OCI-LY7 (cell line): Measurements from ENCODE around the gene CDH7. TPM values are rescaled to one million over a fixed set of nuclear protein-coding genes. Genes with fewer than 3 reads are reported as not detected.

Source experiments
- BruUV-seq: library from RNA; stranded (reverse); fragments of 400-500 nt; replicated peaks from 2 replicates; lab custom pipeline; 2021; lab: Mats Ljungman, UMichigan
- CTCF ChIA-PET: fragments of 300-600 bp; sonication (Branson Sonifier 250); formaldehyde crosslinking; loops from one replicate; lab custom pipeline; 2022; ENCODE audit warnings: antibody characterized with exemption; ENCODE audit not compliant: unreplicated experiment; lab: Charles Lee
- POLR2A ChIA-PET: fragments of 300-600 bp; sonication (Branson Sonifier 250); formaldehyde crosslinking; loops from one replicate; lab custom pipeline; 2022; ENCODE audit warnings: antibody characterized with exemption; lab: Charles Lee
- DNase-seq: peaks from one replicate; pipeline ENCODE4 v3.0.0-alpha.2; 2015; ENCODE audit warnings: low spot score
- H2AFZ ChIP-seq: fragments of 200-600 bp; sonication (generic), shearing (Covaris generic); 2 replicates; pipeline ENCODE4 v1.6.1; 2014; ENCODE audit warnings: mild to moderate bottlenecking, antibody characterized with exemption, low read length, moderate library complexity
- H3K27ac ChIP-seq: fragments of 200-600 bp; sonication (generic); 2 replicates; pipeline ENCODE4 v1.5.1; 2014; ENCODE audit warnings: mixed run types, low read depth, mild to moderate bottlenecking, moderate library complexity, low read length, inconsistent platforms; ENCODE audit not compliant: poor library complexity, severe bottlenecking
- H3K36me3 ChIP-seq: fragments of 200-600 bp; sonication (generic); 2 replicates; pipeline ENCODE4 v1.6.1; 2014; ENCODE audit warnings: mild to moderate bottlenecking, antibody characterized with exemption, low read length, moderate library complexity, mixed read lengths; ENCODE audit not compliant: insufficient read depth
- H3K4me1 ChIP-seq: fragments of 200-600 bp; sonication (generic); 2 replicates; pipeline ENCODE4 v1.5.1; 2014; ENCODE audit warnings: mild to moderate bottlenecking, low read length; ENCODE audit not compliant: insufficient read depth, poor library complexity, severe bottlenecking
- H3K4me2 ChIP-seq: fragments of 200-600 bp; sonication (generic); 2 replicates; pipeline ENCODE4 v1.6.1; 2014; ENCODE audit warnings: mild to moderate bottlenecking, low read length
- H3K4me3 ChIP-seq: fragments of 200-600 bp; sonication (generic); 2 replicates; pipeline ENCODE4 v1.5.1; 2014; ENCODE audit warnings: mild to moderate bottlenecking, low read depth, low read length; ENCODE audit not compliant: poor library complexity, severe bottlenecking
- H3K79me2 ChIP-seq: fragments of 200-600 bp; sonication (generic); 2 replicates; pipeline ENCODE4 v1.6.1; 2016; ENCODE audit warnings: low read depth, mild to moderate bottlenecking, low read length, moderate library complexity, mixed read lengths; ENCODE audit not compliant: insufficient read depth
- H3K9me2 ChIP-seq: fragments of 200-600 bp; sonication (generic); 2 replicates; pipeline ENCODE4 v1.6.1; 2016; ENCODE audit warnings: mild to moderate bottlenecking, low read length, mixed read lengths; ENCODE audit not compliant: insufficient read depth
- H3K9me3 ChIP-seq: fragments of 200-600 bp; sonication (generic); 2 replicates; pipeline ENCODE4 v1.6.1; 2014; ENCODE audit warnings: mild to moderate bottlenecking, mixed run types, low read length, mixed read lengths
- H4K20me1 ChIP-seq: fragments of 200-600 bp; sonication (generic); 2 replicates; pipeline ENCODE4 v1.6.1; 2014; ENCODE audit warnings: mild to moderate bottlenecking, antibody characterized with exemption, low read length, moderate library complexity, mixed read lengths; ENCODE audit not compliant: insufficient read depth
- EZH2phosphoT487 ChIP-seq: fragments of 200-600 bp; sonication (generic); IDR thresholded peaks from 2 replicates; pipeline ENCODE4 v1.6.1; 2018; ENCODE audit warnings: low read depth, borderline replicate concordance, mild to moderate bottlenecking, mixed run types, antibody characterized with exemption, low read length, moderate library complexity, mixed read lengths
- intact Hi-C: fragments of 100-400 bp; cut with micrococcal nuclease; formaldehyde crosslinking; loops from one replicate; pipeline ENCODE4 v1.10.0; 2022; ENCODE audit not compliant: unreplicated experiment
- total RNA-seq, 2 experiments: library from RNA; depleted of rRNA in 1 of 2; stranded (reverse); fragments of >200 nt in 1 of 2; shearing (Covaris generic) in 1 of 2; gene quantifications; 2 replicates each; pipeline ENCODE4 v1.2.3, GENCODE V29; 2014 to 2022
- TF ChIP-seq, protein P1 (sequence below): fragments of 200-600 bp; sonication (generic); conservative IDR thresholded peaks from 2 replicates; pipeline ENCODE4 v1.5.1; 2014; ENCODE audit warnings: mild to moderate bottlenecking, antibody characterized with exemption, low read length, moderate library complexity, mixed read lengths

The CDH7 gene
- total RNA-seq, 2 experiments from 2014 or later: not detected

DNA sequence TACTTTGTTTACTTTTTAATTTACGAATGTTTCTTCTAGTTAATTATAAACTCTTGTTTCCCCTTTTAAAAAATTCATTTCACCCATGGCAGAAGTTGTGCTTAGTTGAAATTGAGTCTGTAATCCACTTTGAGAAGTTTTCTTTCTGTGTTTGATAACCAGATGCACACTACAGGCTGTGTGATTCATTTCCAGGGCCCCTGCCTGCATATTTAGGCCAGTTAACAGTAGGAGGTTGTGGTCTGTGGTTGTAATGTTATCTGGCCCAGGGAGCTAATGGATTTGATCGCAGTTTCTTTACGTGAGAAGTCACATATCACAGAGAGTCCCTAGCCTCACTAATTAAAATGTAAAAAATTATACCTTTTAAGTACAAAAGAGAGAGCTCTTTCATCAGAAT is 3.3 kb downstream of the CDH7 start:
- TF ChIP-seq, protein P1, sequence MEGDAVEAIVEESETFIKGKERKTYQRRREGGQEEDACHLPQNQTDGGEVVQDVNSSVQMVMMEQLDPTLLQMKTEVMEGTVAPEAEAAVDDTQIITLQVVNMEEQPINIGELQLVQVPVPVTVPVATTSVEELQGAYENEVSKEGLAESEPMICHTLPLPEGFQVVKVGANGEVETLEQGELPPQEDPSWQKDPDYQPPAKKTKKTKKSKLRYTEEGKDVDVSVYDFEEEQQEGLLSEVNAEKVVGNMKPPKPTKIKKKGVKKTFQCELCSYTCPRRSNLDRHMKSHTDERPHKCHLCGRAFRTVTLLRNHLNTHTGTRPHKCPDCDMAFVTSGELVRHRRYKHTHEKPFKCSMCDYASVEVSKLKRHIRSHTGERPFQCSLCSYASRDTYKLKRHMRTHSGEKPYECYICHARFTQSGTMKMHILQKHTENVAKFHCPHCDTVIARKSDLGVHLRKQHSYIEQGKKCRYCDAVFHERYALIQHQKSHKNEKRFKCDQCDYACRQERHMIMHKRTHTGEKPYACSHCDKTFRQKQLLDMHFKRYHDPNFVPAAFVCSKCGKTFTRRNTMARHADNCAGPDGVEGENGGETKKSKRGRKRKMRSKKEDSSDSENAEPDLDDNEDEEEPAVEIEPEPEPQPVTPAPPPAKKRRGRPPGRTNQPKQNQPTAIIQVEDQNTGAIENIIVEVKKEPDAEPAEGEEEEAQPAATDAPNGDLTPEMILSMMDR: no peak
- TF ChIP-seq EZH2phosphoT487: no peak
- Histone ChIP-seq H3K4me2 (no peak overlapping the region), H3K36me3 (no peaks in the 10 kb centered on the region), H4K20me1 (no peaks in the 10 kb centered on the region), H2AFZ (no peak overlapping the region), H3K9me2 (no peaks in the 10 kb centered on the region), H3K27ac (no peak overlapping the region), H3K4me1 (no peaks in the 10 kb centered on the region), H3K9me3 (no peaks in the 10 kb centered on the region), H3K4me3 (no peak overlapping the region), H3K79me2 (no peaks in the 10 kb centered on the region)
- intact Hi-C loops: no loop called here
- BruUV-seq: no TSS peak
- POLR2A ChIA-PET: no interaction called here
- CTCF ChIA-PET: no interaction called here
- DNase-seq: no peak

DNA sequence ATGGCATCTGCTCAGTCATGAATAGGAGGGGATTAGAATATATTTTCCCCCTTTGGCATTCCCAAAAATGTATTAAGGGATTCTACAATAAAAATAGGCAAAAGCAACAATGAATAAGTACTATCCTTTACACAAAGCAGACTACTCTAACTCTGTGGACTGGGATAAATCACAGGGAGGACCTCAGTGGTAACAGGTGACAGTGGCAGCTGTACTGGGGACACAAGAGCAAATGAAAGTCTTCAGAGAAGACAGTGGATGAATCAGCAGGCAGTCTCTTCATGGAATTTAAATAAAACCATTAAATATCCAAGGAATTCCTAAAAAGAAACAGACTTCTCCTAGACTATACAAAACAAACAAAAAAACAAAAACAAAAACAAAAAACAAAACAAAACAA is 4.8 kb downstream of the CDH7 start:
- no peak overlapping the region for H3K4me2 ChIP-seq
- intact Hi-C loops: no loop called here
- no peak for DNase-seq
- no peak overlapping the region for H3K4me3 ChIP-seq
- no TSS peak for BruUV-seq
- no peaks in the 10 kb centered on the region for H3K9me3 ChIP-seq
- H3K79me2 ChIP-seq: no peaks in the 10 kb centered on the region
- TF ChIP-seq EZH2phosphoT487: no peak
- TF ChIP-seq, protein P1: no peak
- no peak overlapping the region for H3K27ac ChIP-seq
- H2AFZ ChIP-seq: no peak overlapping the region
- H3K9me2 ChIP-seq: no peaks in the 10 kb centered on the region
- H3K4me1 ChIP-seq: no peaks in the 10 kb centered on the region
- no peaks in the 10 kb centered on the region for H3K36me3 ChIP-seq
- CTCF ChIA-PET: no interaction called here
- POLR2A ChIA-PET: no interaction called here
- no peaks in the 10 kb centered on the region for H4K20me1 ChIP-seq

DNA sequence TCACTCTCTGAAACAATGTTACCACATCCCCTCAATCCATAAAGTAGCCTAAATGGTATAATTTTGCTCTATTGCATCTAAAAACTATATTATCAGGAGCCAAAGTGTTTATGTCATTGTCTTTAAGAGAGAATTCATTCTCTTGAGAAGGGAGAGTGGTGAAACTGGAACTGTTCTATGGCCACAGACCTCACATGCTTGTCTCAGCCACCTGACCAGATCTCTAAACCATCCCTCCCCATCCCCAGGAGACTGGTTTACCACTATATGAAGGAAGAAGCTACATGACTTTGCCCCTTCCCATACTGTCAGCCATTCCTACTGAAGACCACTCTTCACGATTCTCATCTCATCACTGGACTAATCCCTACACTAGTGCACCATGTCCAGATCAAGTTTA is 9.6 kb downstream of the CDH7 start:
- no TSS peak for BruUV-seq

More for the DNA sequence above, 9.6 kb downstream of the CDH7 start:
- no peaks in the 10 kb centered on the region for H3K79me2 ChIP-seq
- no peak overlapping the region for H3K4me2 ChIP-seq
- H3K4me1 ChIP-seq: no peaks in the 10 kb centered on the region
- H3K4me3 ChIP-seq: no peak overlapping the region
- no peak for DNase-seq
- POLR2A ChIA-PET: interaction anchor here (0.5 kb wide), 1 partner anchor 904 kb away, joined by 5 read pairs; no protein-coding TSS in a partner anchor
- H3K27ac ChIP-seq: no peak overlapping the region
- TF ChIP-seq, protein P1: no peak
- no peak for TF ChIP-seq EZH2phosphoT487
- no peaks in the 10 kb centered on the region for H4K20me1 ChIP-seq
- H3K9me2 ChIP-seq: no peaks in the 10 kb centered on the region
- CTCF ChIA-PET: no interaction called here
- H2AFZ ChIP-seq: no peak overlapping the region
- intact Hi-C loops: no loop called here
- H3K9me3 ChIP-seq: no peaks in the 10 kb centered on the region
- H3K36me3 ChIP-seq: no peaks in the 10 kb centered on the region
